GM23248 (cell line): Measurements from ENCODE around the gene RNF126.

ENCODE experiments used
- EZH2 ChIP-seq: fragments of 200-600 bp; sonication (generic); IDR thresholded peaks from 2 replicates; pipeline ENCODE4 v1.6.1; 2018; ENCODE audit warnings: antibody characterized with exemption, mild to moderate bottlenecking; ENCODE audit not compliant: insufficient read depth, poor library complexity, severe bottlenecking
- EZH2phosphoT487 ChIP-seq: fragments of 200-600 bp; sonication (generic); IDR thresholded peaks from 2 replicates; pipeline ENCODE4 v1.6.1; 2018; ENCODE audit warnings: antibody characterized with exemption, moderate library complexity, mild to moderate bottlenecking, low read depth; ENCODE audit not compliant: insufficient read depth

GRCh38 chr19:644789-645188 lies 18.2 kb downstream of the RNF126 start:
- no peak for TF ChIP-seq EZH2
- no peak for TF ChIP-seq EZH2phosphoT487
